NCI-H526 (cell line): Measurements from ENCODE around the gene MYOD1.

Experiments used
- DNase-seq, 2 experiments: peaks; one replicate each; lab custom pipeline; 2025; lab: John Stamatoyannopoulos, UW

The MYOD1 gene

GRCh38 chr11:17750013-17750800 is 30.8 kb downstream of the MYOD1 start:
- DNase-seq, result no peak

- no peak for DNase-seq
Measured at GRCh38 chr11:17750801-17751165, 31.4 kb downstream of the MYOD1 start.

- no peak for DNase-seq
Measured at GRCh38 chr11:17751558-17751957, 32.2 kb downstream of the MYOD1 start.

GRCh38 chr11:17752144-17752543 is 32.8 kb downstream of the MYOD1 start:
- no peak for DNase-seq

- DNase-seq, result no peak
Measured at GRCh38 chr11:17753153-17753552, 33.8 kb downstream of the MYOD1 start.

- DNase-seq, result no peak
Measured at GRCh38 chr11:17753641-17754040, 34.3 kb downstream of the MYOD1 start.

- DNase-seq, result no peak
Measured at GRCh38 chr11:17755891-17756290, 36.5 kb downstream of the MYOD1 start.

GRCh38 chr11:17760102-17761029 is 41.0 kb downstream of the MYOD1 start:
- DNase-seq, result peak; percentile 47 to 88

- no peak for DNase-seq
Measured at GRCh38 chr11:17762309-17762974, 43.1 kb downstream of the MYOD1 start.

GRCh38 chr11:17763244-17763643 is 43.9 kb downstream of the MYOD1 start:
- DNase-seq, result no peak

GRCh38 chr11:17763703-17764102 is 44.3 kb downstream of the MYOD1 start:
- no peak for DNase-seq

- DNase-seq, result no peak
Measured at GRCh38 chr11:17764446-17765218, 45.3 kb downstream of the MYOD1 start.

- DNase-seq, result peak; percentile 91 to 93
Measured at GRCh38 chr11:17765356-17766072, 46.1 kb downstream of the MYOD1 start.

GRCh38 chr11:17766073-17766359 is 46.6 kb downstream of the MYOD1 start:
- DNase-seq, result no peak

- peak in 1 of 2 experiments; percentile 14 for DNase-seq
Measured at GRCh38 chr11:17766590-17766989, 47.2 kb downstream of the MYOD1 start.

GRCh38 chr11:17767301-17767885 is 48.0 kb downstream of the MYOD1 start:
- DNase-seq, result peak; percentile 71 to 85

- DNase-seq, result no peak
Measured at GRCh38 chr11:17767914-17768313, 48.5 kb downstream of the MYOD1 start.

- no peak for DNase-seq
Measured at GRCh38 chr11:17768547-17768946, 49.2 kb downstream of the MYOD1 start.

GRCh38 chr11:17769218-17769617 is 49.8 kb downstream of the MYOD1 start:
- no peak for DNase-seq

- DNase-seq, result peak in 1 of 2 experiments; percentile 21
Measured at GRCh38 chr11:17770048-17770652, 50.8 kb downstream of the MYOD1 start.
